ENCODE measurements around the gene NAV1. TPM values are rescaled to one million over a fixed set of nuclear protein-coding genes. Genes with fewer than 3 reads are reported as not detected.
"Not testable (repeated sequence)": the region's sequence is repeated elsewhere in the genome, so short reads cannot be mapped to it uniquely, and the experiment has no call there.

The NAV1 gene
- total RNA-seq, 2 experiments from 2014 or later: 2.8 to 4.3 TPM

- no peak overlapping the region for H3K4me3 Mint-ChIP-seq
- Histone ChIP-seq H3K4me1 (ENCODE audit: insufficient read depth, low read length) (no peaks in the 10 kb centered on the region), H3K27me3 (ENCODE audit: control insufficient read depth in 1 of 2, insufficient read depth in 2 of 2, low read length in 2 of 2) (no peaks in the 10 kb centered on the region), H3K4me3 (ENCODE audit: low read length) (no peak overlapping the region), H3K36me3 (ENCODE audit: insufficient read depth, low read length) (peaks cover 71% of the 10 kb centered on the region), H3K27ac (ENCODE audit: low read depth in 1 of 2, low read length in 2 of 2) (no peak overlapping the region), H3K9me3 (ENCODE audit: control insufficient read depth in 1 of 2, insufficient read depth in 1 of 2, low read length in 2 of 2) (no peaks in the 10 kb centered on the region)
- ChIA-PET POLR2A (no interaction called here), CTCF (interaction anchor here (1.2 to 1.9 kb wide), 2 partner anchors 9 to 22 kb away, joined by 5 to 6 read pairs; no protein-coding TSS in a partner anchor)
- DNase-seq (no peak), ATAC-seq (ENCODE audit: poor library complexity) (no peak)
- no peaks in the 10 kb centered on the region for H3K4me1 Mint-ChIP-seq (ENCODE audit: low read depth)
- H3K27me3 Mint-ChIP-seq: no peaks in the 10 kb centered on the region
- intact Hi-C loops (cut with DNase I, micrococcal nuclease): no loop called here
- peaks cover 83% of the 10 kb centered on the region for H3K36me3 Mint-ChIP-seq (ENCODE audit: low read depth)
- no peak for TF ChIP-seq CTCF (IDR thresholded peaks at IDR 0.05)
- no peak overlapping the region for H3K27ac Mint-ChIP-seq
- no peaks in the 10 kb centered on the region for H3K9me3 Mint-ChIP-seq
Measured at GRCh38 chr1:201490708-201491131, 48.2 kb upstream of the NAV1 start.

GRCh38 chr1:201491896-201492511 is 46.9 kb upstream of the NAV1 start:
- ChIA-PET CTCF (no interaction called here), POLR2A (no interaction called here)
- intact Hi-C loops (cut with DNase I, micrococcal nuclease): no loop called here
- Histone ChIP-seq H3K36me3 (ENCODE audit: insufficient read depth, low read length) (peaks cover 75% of the 10 kb centered on the region), H3K27ac (ENCODE audit: low read depth in 1 of 2, low read length in 2 of 2) (no peak overlapping the region), H3K27me3 (ENCODE audit: control insufficient read depth in 1 of 2, insufficient read depth in 2 of 2, low read length in 2 of 2) (no peaks in the 10 kb centered on the region), H3K4me1 (ENCODE audit: insufficient read depth, low read length) (no peaks in the 10 kb centered on the region), H3K4me3 (ENCODE audit: low read length) (no peak overlapping the region), H3K9me3 (ENCODE audit: control insufficient read depth in 1 of 2, insufficient read depth in 1 of 2, low read length in 2 of 2) (no peaks in the 10 kb centered on the region)
- H3K36me3 Mint-ChIP-seq (ENCODE audit: low read depth): peaks cover 75% of the 10 kb centered on the region
- H3K27me3 Mint-ChIP-seq: no peaks in the 10 kb centered on the region
- H3K9me3 Mint-ChIP-seq: no peaks in the 10 kb centered on the region
- ATAC-seq (ENCODE audit: poor library complexity) (no peak), DNase-seq (no peak)
- no peak overlapping the region for H3K27ac Mint-ChIP-seq
- no peak for TF ChIP-seq CTCF (IDR thresholded peaks at IDR 0.05)
- H3K4me3 Mint-ChIP-seq: no peak overlapping the region
- H3K4me1 Mint-ChIP-seq (ENCODE audit: low read depth): no peaks in the 10 kb centered on the region

- H3K27me3 Mint-ChIP-seq; H3K4me3 Mint-ChIP-seq; intact Hi-C loops (cut with DNase I, micrococcal nuclease); H3K9me3 ChIP-seq (ENCODE audit: control insufficient read depth in 1 of 2, insufficient read depth in 1 of 2, low read length in 2 of 2); H3K4me3 ChIP-seq (ENCODE audit: low read length); H3K4me1 ChIP-seq (ENCODE audit: insufficient read depth, low read length); H3K27me3 ChIP-seq (ENCODE audit: control insufficient read depth in 1 of 2, insufficient read depth in 2 of 2, low read length in 2 of 2); H3K9me3 Mint-ChIP-seq; DNase-seq; H3K4me1 Mint-ChIP-seq (ENCODE audit: low read depth); H3K27ac Mint-ChIP-seq; H3K27ac ChIP-seq (ENCODE audit: low read depth in 1 of 2, low read length in 2 of 2); POLR2A ChIA-PET; ATAC-seq (ENCODE audit: poor library complexity): not testable (repeated sequence)
- CTCF ChIA-PET: interaction anchor here (0.9 to 1.0 kb wide), 2 partner anchors 14 to 20 kb away, joined by 3 read pairs; partner anchors contain the start of gene CSRP1
- peaks cover 70% of the 10 kb centered on the region for H3K36me3 ChIP-seq (ENCODE audit: insufficient read depth, low read length)
- peaks cover 64% of the 10 kb centered on the region for H3K36me3 Mint-ChIP-seq (ENCODE audit: low read depth)
Measured at GRCh38 chr1:201493026-201493656, 45.8 kb upstream of the NAV1 start.
